ENCODE measurements around the gene HSD3B7.

GRCh38 chr16:31032736-31033708 lies 48.0 kb downstream of the HSD3B7 start, which contains the start of gene STX4:
- TF ChIP-seq CTCF (conservative IDR thresholded peaks at IDR 0.05; ENCODE audit: low read length) (no peak), EZH2phosphoT487 (IDR thresholded peaks at IDR 0.05; ENCODE audit: borderline replicate concordance, low read depth, low read length) (no peak)

All from OCI-LY7 (cell line).